Activated CD4-positive, alpha-beta T cell treated with anti-CD3 and anti-CD28 coated beads, Interleukin-2, amount 10 ng/mL, durations not matched to agents 7 days and 5 days (primary cell): ENCODE measurements around the gene CPNE5. TPM values are rescaled to one million over a fixed set of nuclear protein-coding genes. Genes with fewer than 3 reads are reported as not detected.
"Not testable (repeated sequence)": the region's sequence is repeated elsewhere in the genome, so short reads cannot be mapped to it uniquely, and the experiment has no call there.

ENCODE experiments used
- CTCF ChIA-PET: fragments of 350-600 bp; sonication (Branson Sonifier 250); formaldehyde crosslinking; loops from one replicate; lab custom pipeline; 2021; ENCODE audit warnings: antibody characterized with exemption; lab: Charles Lee
- POLR2A ChIA-PET: fragments of 350-600 bp; sonication (Branson Sonifier 250); formaldehyde crosslinking; loops from one replicate; lab custom pipeline; 2021; ENCODE audit warnings: antibody characterized with exemption; lab: Charles Lee
- DNase-seq: peaks from one replicate; pipeline ENCODE4 v3.0.0-alpha.2; 2020
- H3K27ac Mint-ChIP-seq: one replicate; pipeline ENCODE4 v1.8.0; 2021; ENCODE audit warnings: mild to moderate bottlenecking, moderate library complexity, mixed read lengths
- H3K27me3 Mint-ChIP-seq: one replicate; pipeline ENCODE4 v1.8.0; 2021; ENCODE audit warnings: mixed read lengths
- H3K36me3 Mint-ChIP-seq: one replicate; pipeline ENCODE4 v1.8.0; 2021; ENCODE audit warnings: low read depth, mixed read lengths
- H3K4me1 Mint-ChIP-seq: one replicate; pipeline ENCODE4 v1.8.0; 2021; ENCODE audit warnings: mixed read lengths
- H3K4me3 Mint-ChIP-seq: one replicate; pipeline ENCODE4 v1.8.0; 2021; ENCODE audit warnings: mild to moderate bottlenecking, moderate library complexity, mixed read lengths
- H3K9me3 Mint-ChIP-seq: one replicate; pipeline ENCODE4 v1.8.0; 2021; ENCODE audit warnings: mixed read lengths
- total RNA-seq, 2 experiments: library from RNA; stranded (reverse); gene quantifications; one replicate each; pipeline ENCODE4 v1.2.3, GENCODE V29; 2021

Gene CPNE5
- total RNA-seq, 2 experiments from 2014 or later: 0.47 to 1.00 TPM

- H3K27me3 Mint-ChIP-seq: no peaks in the 10 kb centered on the region
- no peaks in the 10 kb centered on the region for H3K9me3 Mint-ChIP-seq
- CTCF ChIA-PET: interaction anchor here (0.7 to 1.6 kb wide), 7 partner anchors 11 to 281 kb away, joined by 3 to 6 read pairs (median 3); no protein-coding TSS in a partner anchor
- DNase-seq: peak; percentile 60
- H3K27ac Mint-ChIP-seq: peak overlapping the region; percentile 46
- no peak overlapping the region for H3K4me3 Mint-ChIP-seq
- H3K36me3 Mint-ChIP-seq: no peaks in the 10 kb centered on the region
- POLR2A ChIA-PET: no interaction called here
- peaks cover 30% of the 10 kb centered on the region for H3K4me1 Mint-ChIP-seq
These were observed 114.5 kb downstream of the CPNE5 start for GRCh38 chr6:36724514-36725390.

GRCh38 chr6:36723992-36724391 is 115.3 kb downstream of the CPNE5 start:
- CTCF ChIA-PET: interaction anchor here (1.1 to 1.6 kb wide), 6 partner anchors 11 to 91 kb away, joined by 3 to 6 read pairs (median 4); no protein-coding TSS in a partner anchor
- DNase-seq, H3K27ac Mint-ChIP-seq, H3K4me3 Mint-ChIP-seq, H3K9me3 Mint-ChIP-seq, H3K36me3 Mint-ChIP-seq, POLR2A ChIA-PET, H3K27me3 Mint-ChIP-seq: not testable (repeated sequence)
- peaks cover 27% of the 10 kb centered on the region for H3K4me1 Mint-ChIP-seq

- no peaks in the 10 kb centered on the region for H3K9me3 Mint-ChIP-seq
- peaks cover 19% of the 10 kb centered on the region for H3K4me1 Mint-ChIP-seq
- H3K36me3 Mint-ChIP-seq: no peaks in the 10 kb centered on the region
- H3K27me3 Mint-ChIP-seq: no peaks in the 10 kb centered on the region
- ChIA-PET CTCF (interaction anchor here (0.6 to 1.4 kb wide), 2 partner anchors 42 to 108 kb away, joined by 3 read pairs; no protein-coding TSS in a partner anchor), POLR2A (no interaction called here)
- no peak for DNase-seq
- H3K27ac Mint-ChIP-seq: no peak overlapping the region
- no peak overlapping the region for H3K4me3 Mint-ChIP-seq
These were observed 116.4 kb downstream of the CPNE5 start for GRCh38 chr6:36722879-36723278.

- H3K4me3 Mint-ChIP-seq: no peak overlapping the region
- no peak overlapping the region for H3K27ac Mint-ChIP-seq
- DNase-seq: no peak
- H3K9me3 Mint-ChIP-seq: no peaks in the 10 kb centered on the region
- ChIA-PET CTCF (interaction anchor here (1.4 kb wide), 1 partner anchor 42 kb away, joined by 3 read pairs; no protein-coding TSS in a partner anchor), POLR2A (no interaction called here)
- H3K27me3 Mint-ChIP-seq: no peaks in the 10 kb centered on the region
- H3K4me1 Mint-ChIP-seq: peaks cover 14% of the 10 kb centered on the region
- H3K36me3 Mint-ChIP-seq: no peaks in the 10 kb centered on the region
These were observed 116.9 kb downstream of the CPNE5 start for GRCh38 chr6:36722365-36722764.

GRCh38 chr6:36721369-36722140 is 117.7 kb downstream of the CPNE5 start:
- ChIA-PET CTCF (interaction anchor here (1.4 to 2.1 kb wide), 2 partner anchors 9 to 37 kb away, joined by 3 to 6 read pairs; no protein-coding TSS in a partner anchor), POLR2A (no interaction called here)

GRCh38 chr6:36720251-36721141 is 118.7 kb downstream of the CPNE5 start:
- Mint-ChIP-seq H3K4me1 (peaks cover 5% of the 10 kb centered on the region), H3K27me3 (no peaks in the 10 kb centered on the region), H3K27ac (no peak overlapping the region), H3K4me3 (no peak overlapping the region), H3K9me3 (no peaks in the 10 kb centered on the region), H3K36me3 (no peaks in the 10 kb centered on the region)
- no peak for DNase-seq
- POLR2A ChIA-PET: no interaction called here
- CTCF ChIA-PET: interaction anchor here (1.1 to 2.1 kb wide), 4 partner anchors 10 to 58 kb away, joined by 3 to 6 read pairs (median 3); no protein-coding TSS in a partner anchor

More at GRCh38 chr6:36721369-36722140, 117.7 kb downstream of the CPNE5 start:
- no peak overlapping the region for H3K27ac Mint-ChIP-seq
- H3K4me1 Mint-ChIP-seq: peaks cover 7% of the 10 kb centered on the region
- DNase-seq: no peak
- no peak overlapping the region for H3K4me3 Mint-ChIP-seq
- no peaks in the 10 kb centered on the region for H3K36me3 Mint-ChIP-seq
- H3K9me3 Mint-ChIP-seq: no peaks in the 10 kb centered on the region
- H3K27me3 Mint-ChIP-seq: no peaks in the 10 kb centered on the region

- ChIA-PET POLR2A (interaction anchor here (0.6 kb wide), 1 partner anchor 35 kb away, joined by 3 read pairs; no protein-coding TSS in a partner anchor), CTCF (interaction anchor here (1.1 to 2.1 kb wide), 3 partner anchors 40 to 91 kb away, joined by 3 to 6 read pairs (median 6); no protein-coding TSS in a partner anchor)
- H3K4me3 Mint-ChIP-seq: no peak overlapping the region
- H3K27me3 Mint-ChIP-seq: no peaks in the 10 kb centered on the region
- H3K36me3 Mint-ChIP-seq: no peaks in the 10 kb centered on the region
- no peaks in the 10 kb centered on the region for H3K9me3 Mint-ChIP-seq
- no peaks in the 10 kb centered on the region for H3K4me1 Mint-ChIP-seq
- H3K27ac Mint-ChIP-seq: no peak overlapping the region
- no peak for DNase-seq
These were observed 120.1 kb downstream of the CPNE5 start for GRCh38 chr6:36719126-36719525.

GRCh38 chr6:36718560-36718959 is 120.7 kb downstream of the CPNE5 start:
- Mint-ChIP-seq H3K27me3 (no peaks in the 10 kb centered on the region), H3K9me3 (no peaks in the 10 kb centered on the region), H3K4me3 (no peak overlapping the region), H3K36me3 (no peaks in the 10 kb centered on the region), H3K27ac (no peak overlapping the region), H3K4me1 (no peaks in the 10 kb centered on the region)
- ChIA-PET CTCF (interaction anchor here (0.6 to 1.7 kb wide), 4 partner anchors 10 to 103 kb away, joined by 3 to 6 read pairs (median 4); no protein-coding TSS in a partner anchor), POLR2A (no interaction called here)
- no peak for DNase-seq

GRCh38 chr6:36717871-36718540 is 121.2 kb downstream of the CPNE5 start:
- no peaks in the 10 kb centered on the region for H3K4me1 Mint-ChIP-seq
- no peak for DNase-seq

GRCh38 chr6:36717231-36717825 is 121.9 kb downstream of the CPNE5 start:
- POLR2A ChIA-PET: no interaction called here
- Mint-ChIP-seq H3K27ac (peak overlapping the region; percentile 61), H3K4me3 (no peak overlapping the region), H3K9me3 (no peaks in the 10 kb centered on the region), H3K27me3 (no peaks in the 10 kb centered on the region), H3K36me3 (no peaks in the 10 kb centered on the region), H3K4me1 (no peaks in the 10 kb centered on the region)
- CTCF ChIA-PET: interaction anchor here (0.8 to 1.5 kb wide), 4 partner anchors 9 to 94 kb away, joined by 3 to 4 read pairs (median 3); no protein-coding TSS in a partner anchor
- no peak for DNase-seq

More at GRCh38 chr6:36717871-36718540, 121.2 kb downstream of the CPNE5 start:
- H3K9me3 Mint-ChIP-seq: no peaks in the 10 kb centered on the region
- ChIA-PET CTCF (interaction anchor here (0.6 to 1.7 kb wide), 6 partner anchors 8 to 1111 kb away, joined by 3 to 6 read pairs (median 4); no protein-coding TSS in a partner anchor), POLR2A (no interaction called here)
- H3K36me3 Mint-ChIP-seq: no peaks in the 10 kb centered on the region
- H3K4me3 Mint-ChIP-seq: no peak overlapping the region
- H3K27ac Mint-ChIP-seq: peak overlapping the region; percentile 61
- no peaks in the 10 kb centered on the region for H3K27me3 Mint-ChIP-seq
